Measurements from ENCODE around the gene PEX11B.

Gene PEX11B

DNA sequence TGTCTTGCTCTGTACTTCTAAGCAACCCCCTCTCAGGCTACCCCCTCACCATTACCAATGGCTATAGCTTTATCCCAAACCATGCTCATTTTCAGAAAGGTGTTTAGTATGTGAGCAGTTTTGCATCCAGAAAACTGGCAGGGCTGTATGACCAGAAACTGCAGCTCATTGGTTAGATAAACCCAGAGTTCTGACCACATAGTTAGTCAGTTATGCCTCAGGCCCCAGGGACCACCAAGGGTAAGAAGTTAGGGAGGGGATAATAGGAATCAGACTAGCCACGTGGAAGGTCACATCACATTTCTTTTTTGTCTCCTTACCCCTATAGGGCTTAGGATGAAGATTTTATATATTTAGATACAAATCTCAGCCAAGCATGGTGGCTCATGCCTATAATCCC lies 9.9 kb downstream of the PEX11B start:
- DNase-seq (ENCODE audit: low read depth) = no peak
- TF ChIP-seq, protein P1, sequence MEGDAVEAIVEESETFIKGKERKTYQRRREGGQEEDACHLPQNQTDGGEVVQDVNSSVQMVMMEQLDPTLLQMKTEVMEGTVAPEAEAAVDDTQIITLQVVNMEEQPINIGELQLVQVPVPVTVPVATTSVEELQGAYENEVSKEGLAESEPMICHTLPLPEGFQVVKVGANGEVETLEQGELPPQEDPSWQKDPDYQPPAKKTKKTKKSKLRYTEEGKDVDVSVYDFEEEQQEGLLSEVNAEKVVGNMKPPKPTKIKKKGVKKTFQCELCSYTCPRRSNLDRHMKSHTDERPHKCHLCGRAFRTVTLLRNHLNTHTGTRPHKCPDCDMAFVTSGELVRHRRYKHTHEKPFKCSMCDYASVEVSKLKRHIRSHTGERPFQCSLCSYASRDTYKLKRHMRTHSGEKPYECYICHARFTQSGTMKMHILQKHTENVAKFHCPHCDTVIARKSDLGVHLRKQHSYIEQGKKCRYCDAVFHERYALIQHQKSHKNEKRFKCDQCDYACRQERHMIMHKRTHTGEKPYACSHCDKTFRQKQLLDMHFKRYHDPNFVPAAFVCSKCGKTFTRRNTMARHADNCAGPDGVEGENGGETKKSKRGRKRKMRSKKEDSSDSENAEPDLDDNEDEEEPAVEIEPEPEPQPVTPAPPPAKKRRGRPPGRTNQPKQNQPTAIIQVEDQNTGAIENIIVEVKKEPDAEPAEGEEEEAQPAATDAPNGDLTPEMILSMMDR (IDR thresholded peaks at IDR 0.05; ENCODE audit: insufficient read depth, low read depth, low read length, missing control alignments) = no peak
- H3K4me3 ChIP-seq (ENCODE audit: low read length) = no peak overlapping the region

- H3K4me3 ChIP-seq (ENCODE audit: low read length) = no peak overlapping the region
- TF ChIP-seq, protein P1 (IDR thresholded peaks at IDR 0.05; ENCODE audit: insufficient read depth, low read depth, low read length, missing control alignments) = no peak
- no peak for DNase-seq (ENCODE audit: low read depth)
Observed at GRCh38 chr1:145906954-145907753, 11.4 kb downstream of the PEX11B start.

DNA sequence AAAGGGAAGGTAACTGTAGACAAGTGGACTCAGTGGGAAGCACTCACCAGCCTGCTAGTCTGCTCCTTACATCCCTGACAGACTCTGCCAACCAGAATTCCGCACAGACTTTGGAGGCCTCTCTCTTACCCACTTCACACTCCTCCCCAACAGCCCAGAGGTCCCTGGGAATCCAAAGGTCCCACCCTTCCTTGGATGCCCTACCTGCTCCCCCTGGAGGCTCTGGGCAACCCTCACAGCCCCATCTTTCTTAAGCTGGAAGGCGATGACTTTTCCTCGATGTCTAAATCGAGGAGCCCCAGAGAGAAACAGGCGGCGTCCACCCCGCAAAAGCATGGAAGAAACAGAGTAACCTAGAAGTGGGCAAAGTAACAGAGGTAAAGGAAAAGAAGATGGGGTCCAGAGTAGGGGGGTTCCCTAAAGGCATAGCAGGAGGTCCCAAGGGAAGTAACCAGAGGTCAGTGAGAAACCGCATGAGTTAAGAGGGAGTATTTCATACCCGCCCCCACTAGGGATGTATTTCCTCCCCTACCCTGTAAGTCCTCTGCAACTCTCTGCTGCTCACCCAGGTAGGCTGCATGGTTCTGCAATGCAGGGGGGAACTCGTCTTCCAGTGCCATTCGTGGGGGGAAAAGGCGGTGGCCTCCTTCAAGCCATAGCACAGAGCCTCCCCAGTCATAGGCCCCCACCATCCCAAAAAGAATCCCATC lies 17.1 kb downstream of the PEX11B start:
- DNase-seq (ENCODE audit: low read depth) = no peak
- no peak overlapping the region for H3K4me3 ChIP-seq (ENCODE audit: low read length)
- TF ChIP-seq, protein P1 (IDR thresholded peaks at IDR 0.05; ENCODE audit: insufficient read depth, low read depth, low read length, missing control alignments) = no peak

- DNase-seq (ENCODE audit: low read depth) = no peak
Observed at GRCh38 chr1:145898756-145899155, 19.8 kb downstream of the PEX11B start.

GRCh38 chr1:145897969-145898368 lies 20.5 kb downstream of the PEX11B start:
- no peak for DNase-seq (ENCODE audit: low read depth)
- H3K4me3 ChIP-seq (ENCODE audit: low read length) = no peak overlapping the region
- TF ChIP-seq, protein P1 (IDR thresholded peaks at IDR 0.05; ENCODE audit: insufficient read depth, low read depth, low read length, missing control alignments) = no peak

More at GRCh38 chr1:145898756-145899155, 19.8 kb downstream of the PEX11B start:
- TF ChIP-seq, protein P1 (IDR thresholded peaks at IDR 0.05; ENCODE audit: insufficient read depth, low read depth, low read length, missing control alignments) = no peak
- H3K4me3 ChIP-seq (ENCODE audit: low read length) = no peak overlapping the region

GRCh38 chr1:145895471-145895870 lies 23.0 kb downstream of the PEX11B start:
- TF ChIP-seq, protein P1 (IDR thresholded peaks at IDR 0.05; ENCODE audit: insufficient read depth, low read depth, low read length, missing control alignments) = no peak
- H3K4me3 ChIP-seq (ENCODE audit: low read length) = no peak overlapping the region
- no peak for DNase-seq (ENCODE audit: low read depth)

Data from epithelial cell of esophagus (primary cell).